HepG2 (cell line): ENCODE measurements around the gene ZNF221. TPM values are rescaled to one million over a fixed set of nuclear protein-coding genes. Genes with fewer than 3 reads are reported as not detected.

ENCODE experiments used
- ASH2L ChIP-seq: fragments of 300-600, 200-600 bp; sonication (generic); IDR thresholded peaks from 2 replicates; pipeline ENCODE4 v1.7.0; 2017; ENCODE audit warnings: low read depth, mild to moderate bottlenecking, moderate library complexity, mixed read lengths, low read length; ENCODE audit not compliant: insufficient read length
- CREB1 ChIP-seq, 2 experiments: fragments of 450-650 bp in 1 of 2; IDR thresholded peaks; 2 replicates each; pipeline ENCODE4 v1.6.1; 2016 to 2017; ENCODE audit warnings: control low read depth in 1 of 2, mild to moderate bottlenecking in 1 of 2, missing compliant biosample characterization in 1 of 2, missing genetic modification characterization in 1 of 2
- HDAC1 ChIP-seq: sonication (generic); formaldehyde crosslinking; IDR thresholded peaks from 2 replicates; pipeline ENCODE4 v1.5.1; 2020; ENCODE audit warnings: mild to moderate bottlenecking, missing genetic modification reagents
- NBN ChIP-seq: fragments of 450-650 bp; conservative IDR thresholded peaks from 2 replicates; pipeline ENCODE4 v1.6.1; 2017
- PAX8 ChIP-seq: sonication (generic); formaldehyde crosslinking; IDR thresholded peaks from 2 replicates; pipeline ENCODE4 v1.8.0; 2022; ENCODE audit warnings: mild to moderate bottlenecking, missing genetic modification reagents, borderline replicate concordance
- TAF1 ChIP-seq: sonication (generic); formaldehyde crosslinking; IDR thresholded peaks from 2 replicates; pipeline ENCODE4 v1.4.0; 2020; ENCODE audit warnings: missing genetic modification reagents
- TCF7 ChIP-seq: sonication (generic); IDR thresholded peaks from 2 replicates; pipeline ENCODE4 v1.6.1; 2016; ENCODE audit warnings: antibody characterized with exemption, low read depth
- ZBTB38 ChIP-seq: sonication (generic); formaldehyde crosslinking; IDR thresholded peaks from 2 replicates; pipeline ENCODE4 v1.5.1; 2020; ENCODE audit warnings: mild to moderate bottlenecking, missing genetic modification reagents
- ZNF350 ChIP-seq: sonication (generic); formaldehyde crosslinking; IDR thresholded peaks from 2 replicates; pipeline ENCODE4 v1.4.0; 2020; ENCODE audit warnings: mild to moderate bottlenecking, low read depth, missing genetic modification reagents, borderline replicate concordance
- ZNF432 ChIP-seq: sonication (generic); formaldehyde crosslinking; IDR thresholded peaks from 2 replicates; pipeline ENCODE4 v1.5.0; 2020; ENCODE audit warnings: missing genetic modification reagents, mild to moderate bottlenecking, borderline replicate concordance
- ZNF501 ChIP-seq: sonication (generic); formaldehyde crosslinking; IDR thresholded peaks from 2 replicates; pipeline ENCODE4 v1.5.1; 2020; ENCODE audit warnings: mild to moderate bottlenecking, moderate library complexity, missing genetic modification reagents
- ZNF607 ChIP-seq: sonication (generic); formaldehyde crosslinking; IDR thresholded peaks from 2 replicates; pipeline ENCODE4 v1.5.1; 2020; ENCODE audit warnings: missing genetic modification reagents, mild to moderate bottlenecking, borderline replicate concordance
- polyA plus RNA-seq, 8 experiments: library from polyadenylated mRNA; depleted of rRNA in 3 of 8; stranded (reverse) in 7 of 8; unstranded in 1 of 8; fragments of >200 nt; fragmentation: Illumina TruSeq in 4 of 8; extraction: Trizol in 4 of 8; gene quantifications; 2 replicates each; pipeline versions ENCODE4 v1.2.1 to v1.2.3, GENCODE V29; 2011 to 2016; ENCODE audit warnings: low read depth in 4 of 8, missing spikeins in 1 of 8, mixed read lengths in 1 of 8; ENCODE audit not compliant: insufficient read depth in 1 of 8
- total RNA-seq, 5 experiments: library from RNA; depleted of rRNA; stranded (reverse); fragments of >200 nt; fragmentation: Illumina TruSeq; extraction: Trizol; gene quantifications; 2 replicates each; pipeline ENCODE4 v1.2.3, GENCODE V29; 2016; ENCODE audit warnings: low read depth in 1 of 5
- TF ChIP-seq, protein P1 (sequence below): sonication (generic); formaldehyde crosslinking; IDR thresholded peaks from 2 replicates; pipeline ENCODE4 v1.5.1; 2020; ENCODE audit warnings: mild to moderate bottlenecking, missing genetic modification reagents
- TF ChIP-seq, protein P2 (sequence below): sonication (generic); formaldehyde crosslinking; conservative IDR thresholded peaks from 2 replicates; pipeline ENCODE4 v1.4.0; 2020; ENCODE audit warnings: missing genetic modification reagents
- TF ChIP-seq, protein P3 (sequence below): sonication (generic); formaldehyde crosslinking; IDR thresholded peaks from 2 replicates; pipeline ENCODE4 v1.9.0; 2022; ENCODE audit warnings: missing genetic modification reagents, mild to moderate bottlenecking, borderline replicate concordance

The ZNF221 gene
- total and polyA plus RNA-seq, 2 of the 13 experiments (the other 11 are each of a cell fraction or from before 2014, with no cell fraction given): 0.48 to 3.4 TPM

DNA sequence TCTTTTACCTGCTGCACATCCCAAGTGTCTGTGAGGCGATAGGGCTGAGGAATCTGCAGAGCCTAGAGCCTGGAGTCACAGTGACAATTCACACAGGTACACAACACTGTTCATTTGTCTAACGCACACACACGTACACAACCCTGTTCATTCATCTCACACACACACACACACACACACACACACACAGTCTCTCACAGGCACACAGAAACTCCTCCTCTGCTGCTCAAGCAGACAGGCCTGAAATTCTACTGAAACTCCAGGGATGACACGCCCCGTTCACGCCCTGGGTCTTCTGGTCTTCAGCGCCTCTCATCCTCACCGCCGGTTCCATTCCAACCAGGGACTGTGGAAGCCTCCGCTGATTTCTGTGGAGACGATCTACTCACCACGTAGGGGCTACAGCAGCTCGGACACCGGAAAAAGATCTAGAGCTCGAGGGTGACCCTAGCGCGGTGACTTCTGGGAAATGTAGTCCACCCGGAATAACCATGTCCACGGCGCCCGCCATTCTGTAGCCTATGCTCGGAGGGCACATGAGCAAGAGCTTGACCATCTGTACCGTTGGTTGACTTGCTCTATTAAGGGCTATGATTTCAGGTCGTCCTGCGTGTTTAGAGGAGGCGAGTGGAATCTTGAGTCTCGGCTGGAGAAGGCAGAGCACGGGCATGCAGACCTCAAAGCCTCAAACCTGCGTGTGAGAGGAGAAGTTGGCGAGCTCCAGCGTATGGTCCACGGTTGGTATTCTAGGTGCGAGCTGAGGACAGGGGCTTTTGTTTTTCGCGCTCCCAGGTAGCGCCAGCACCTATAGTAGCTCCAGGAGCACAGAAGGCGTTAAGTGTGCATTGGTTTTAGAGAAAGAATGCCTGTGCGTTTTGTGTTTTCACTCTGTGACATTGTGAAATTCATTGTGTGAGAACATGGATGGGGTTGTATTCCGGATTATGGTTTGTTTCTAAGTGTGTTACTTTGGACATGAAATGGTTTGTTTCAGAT is 49.3 kb upstream of the ZNF221 start (continued):
- peak; percentile 55; the same call in 1 of the 2 replicates for TF ChIP-seq ZNF350
- 0 out of 2 replicates have a peak, but pooled peaks have one; percentile 22 for TF ChIP-seq ZNF607
- TF ChIP-seq CREB1 (IDR thresholded peaks at IDR 0.05): no peak
- peak; percentile 63; the same call in 1 of the 2 replicates for TF ChIP-seq CREB1 (CRISPR knock-in tag; IDR thresholded peaks at IDR 0.05)
- TF ChIP-seq ZNF432 (CRISPR knock-in tag): no peak
- TF ChIP-seq HDAC1 (CRISPR knock-in tag): peak; percentile 37; the same call in 1 of the 2 replicates
- TF ChIP-seq, protein P1, sequence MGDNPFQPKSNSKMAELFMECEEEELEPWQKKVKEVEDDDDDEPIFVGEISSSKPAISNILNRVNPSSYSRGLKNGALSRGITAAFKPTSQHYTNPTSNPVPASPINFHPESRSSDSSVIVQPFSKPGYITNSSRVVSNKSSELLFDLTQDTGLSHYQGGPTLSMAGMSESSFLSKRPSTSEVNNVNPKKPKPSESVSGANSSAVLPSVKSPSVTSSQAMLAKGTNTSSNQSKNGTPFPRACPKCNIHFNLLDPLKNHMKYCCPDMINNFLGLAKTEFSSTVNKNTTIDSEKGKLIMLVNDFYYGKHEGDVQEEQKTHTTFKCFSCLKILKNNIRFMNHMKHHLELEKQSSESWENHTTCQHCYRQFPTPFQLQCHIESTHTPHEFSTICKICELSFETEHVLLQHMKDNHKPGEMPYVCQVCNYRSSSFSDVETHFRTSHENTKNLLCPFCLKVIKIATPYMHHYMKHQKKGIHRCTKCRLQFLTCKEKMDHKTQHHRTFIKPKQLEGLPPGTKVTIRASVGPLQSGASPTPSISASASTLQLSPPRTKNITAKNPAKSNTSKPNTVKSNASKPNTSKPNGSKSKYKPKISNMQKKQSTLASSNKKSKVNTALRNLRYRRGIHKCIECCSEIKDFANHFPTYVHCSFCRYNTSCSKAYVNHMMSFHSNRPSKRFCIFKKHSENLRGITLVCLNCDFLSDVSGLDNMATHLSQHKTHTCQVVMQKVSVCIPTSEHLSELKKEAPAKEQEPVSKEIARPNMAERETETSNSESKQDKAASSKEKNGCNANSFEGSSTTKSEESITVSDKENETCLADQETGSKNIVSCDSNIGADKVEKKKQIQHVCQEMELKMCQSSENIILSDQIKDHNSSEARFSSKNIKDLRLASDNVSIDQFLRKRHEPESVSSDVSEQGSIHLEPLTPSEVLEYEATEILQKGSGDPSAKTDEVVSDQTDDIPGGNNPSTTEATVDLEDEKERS (CRISPR knock-in tag): peak; percentile 90; the same call in 1 of the 2 replicates
- no peak for TF ChIP-seq NBN
- peak; percentile 39 for TF ChIP-seq ASH2L
- 0 out of 2 replicates have a peak, but pooled peaks have one; percentile 33 for TF ChIP-seq PAX8 (CRISPR knock-in tag)
- TF ChIP-seq, protein P2, sequence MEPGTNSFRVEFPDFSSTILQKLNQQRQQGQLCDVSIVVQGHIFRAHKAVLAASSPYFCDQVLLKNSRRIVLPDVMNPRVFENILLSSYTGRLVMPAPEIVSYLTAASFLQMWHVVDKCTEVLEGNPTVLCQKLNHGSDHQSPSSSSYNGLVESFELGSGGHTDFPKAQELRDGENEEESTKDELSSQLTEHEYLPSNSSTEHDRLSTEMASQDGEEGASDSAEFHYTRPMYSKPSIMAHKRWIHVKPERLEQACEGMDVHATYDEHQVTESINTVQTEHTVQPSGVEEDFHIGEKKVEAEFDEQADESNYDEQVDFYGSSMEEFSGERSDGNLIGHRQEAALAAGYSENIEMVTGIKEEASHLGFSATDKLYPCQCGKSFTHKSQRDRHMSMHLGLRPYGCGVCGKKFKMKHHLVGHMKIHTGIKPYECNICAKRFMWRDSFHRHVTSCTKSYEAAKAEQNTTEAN (CRISPR knock-in tag): no peak
- TF ChIP-seq TCF7: no peak
- 0 out of 2 replicates have a peak, but pooled peaks have one; percentile 20 for TF ChIP-seq ZBTB38
- TF ChIP-seq ZNF501 (CRISPR knock-in tag): peak; percentile 75
- TF ChIP-seq, protein P3, sequence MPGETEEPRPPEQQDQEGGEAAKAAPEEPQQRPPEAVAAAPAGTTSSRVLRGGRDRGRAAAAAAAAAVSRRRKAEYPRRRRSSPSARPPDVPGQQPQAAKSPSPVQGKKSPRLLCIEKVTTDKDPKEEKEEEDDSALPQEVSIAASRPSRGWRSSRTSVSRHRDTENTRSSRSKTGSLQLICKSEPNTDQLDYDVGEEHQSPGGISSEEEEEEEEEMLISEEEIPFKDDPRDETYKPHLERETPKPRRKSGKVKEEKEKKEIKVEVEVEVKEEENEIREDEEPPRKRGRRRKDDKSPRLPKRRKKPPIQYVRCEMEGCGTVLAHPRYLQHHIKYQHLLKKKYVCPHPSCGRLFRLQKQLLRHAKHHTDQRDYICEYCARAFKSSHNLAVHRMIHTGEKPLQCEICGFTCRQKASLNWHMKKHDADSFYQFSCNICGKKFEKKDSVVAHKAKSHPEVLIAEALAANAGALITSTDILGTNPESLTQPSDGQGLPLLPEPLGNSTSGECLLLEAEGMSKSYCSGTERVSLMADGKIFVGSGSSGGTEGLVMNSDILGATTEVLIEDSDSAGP (CRISPR knock-in tag): peak; percentile 44; the same call in 1 of the 2 replicates
- TF ChIP-seq TAF1 (CRISPR knock-in tag): peak; percentile 37; the same call in 1 of the 2 replicates
